HCT116 (cell line): ENCODE data around the gene NSUN7. TPM values are rescaled to one million over a fixed set of nuclear protein-coding genes. Genes with fewer than 3 reads are reported as not detected.

Source experiments
- ATAC-seq: fragments of 200-7000 bp; cut with Tn5 transposase; 2 replicates; pipeline ENCODE4 v1.9.1; 2020; ENCODE audit warnings: mild to moderate bottlenecking, moderate library complexity
- BruUV-seq: library from RNA; stranded (reverse); fragments of 400-500 nt; replicated peaks from 2 replicates; lab custom pipeline; 2021; lab: Mats Ljungman, UMichigan
- CTCF ChIA-PET: fragments of 300-600 bp; sonication (Branson Sonifier 250); formaldehyde crosslinking; loops from one replicate; lab custom pipeline; 2021; ENCODE audit warnings: antibody characterized with exemption; lab: Charles Lee
- POLR2A ChIA-PET: fragments of 300-600, 350-600 bp; sonication (Branson Sonifier 250); formaldehyde crosslinking; loops from one replicate; lab custom pipeline; 2021; ENCODE audit warnings: antibody characterized with exemption; lab: Charles Lee
- RAD21 ChIA-PET, 2 experiments: fragments of 300-600 bp; sonication (Branson Sonifier 250); formaldehyde crosslinking; loops; one replicate each; lab custom pipeline; 2023; ENCODE audit warnings: low total read pairs in 2 of 2; ENCODE audit not compliant: uncharacterized antibody in 2 of 2, unreplicated experiment in 2 of 2, low non-redundant PET in 1 of 2; lab: Charles Lee
- DNase-seq: peaks from one replicate; pipeline ENCODE4 v3.0.0-alpha.2; 2010; ENCODE audit warnings: low read depth, low spot score
- H2AFZ ChIP-seq: fragments of 200-600 bp; shearing (Covaris generic), sonication (generic); 2 replicates; pipeline ENCODE4 v1.6.1; 2017; ENCODE audit warnings: low read depth, mixed run types, mixed read lengths, antibody characterized with exemption, low read length; ENCODE audit not compliant: poor library complexity, severe bottlenecking
- H3K27ac ChIP-seq: 2 replicates; pipeline ENCODE4 v1.5.1; 2012; ENCODE audit warnings: low read depth, low read length
- H3K27me3 ChIP-seq: fragments of 200-600 bp; sonication (generic); 2 replicates; pipeline ENCODE4 v1.6.1; 2016; ENCODE audit warnings: mixed run types, low read length, mixed read lengths; ENCODE audit not compliant: insufficient read depth
- H3K36me3 ChIP-seq, 2 experiments: fragments of 200-500 bp in 1 of 2; fragments of 200-600 bp in 1 of 2; sonication (Bioruptor generic) in 1 of 2; sonication (generic) in 1 of 2; 2 replicates each; pipeline versions ENCODE4 v1.5.1 to v1.6.1; 2014 to 2016; ENCODE audit warnings: low read length in 2 of 2, inconsistent platforms in 1 of 2, mixed read lengths in 1 of 2, mixed run types in 1 of 2; ENCODE audit not compliant: insufficient read depth in 2 of 2, control insufficient read depth in 1 of 2
- H3K4me1 ChIP-seq, 2 experiments: fragments of 200-600 bp in 1 of 2; sonication (generic) in 1 of 2; 2 replicates each; pipeline versions ENCODE4 v1.5.1 to v1.6.1; 2012 to 2017; ENCODE audit warnings: low read length in 2 of 2, inconsistent platforms in 1 of 2, mild to moderate bottlenecking in 1 of 2, mixed read lengths in 1 of 2, mixed run types in 1 of 2, moderate library complexity in 1 of 2; ENCODE audit not compliant: insufficient read depth in 2 of 2, control insufficient read depth in 1 of 2
- H3K4me2 ChIP-seq: fragments of 200-600 bp; sonication (generic); 2 replicates; pipeline ENCODE4 v1.6.1; 2017; ENCODE audit warnings: mixed run types, low read length, mixed read lengths
- H3K4me3 ChIP-seq, 2 experiments: fragments of 200-600 bp in 1 of 2; sonication (generic) in 1 of 2; replicated peaks in 1 of 2; 2 replicates each; pipeline ENCODE4 v1.5.1; 2011 to 2016; ENCODE audit warnings: low read length in 2 of 2, control low read depth in 1 of 2, low read depth in 1 of 2, mild to moderate bottlenecking in 1 of 2, mixed read lengths in 1 of 2, mixed run types in 1 of 2
- H3K79me2 ChIP-seq: fragments of 200-600 bp; sonication (generic); 2 replicates; pipeline ENCODE4 v1.6.1; 2017; ENCODE audit warnings: mild to moderate bottlenecking, mixed run types, low read length, moderate library complexity, mixed read lengths; ENCODE audit not compliant: insufficient read depth
- H3K9ac ChIP-seq: fragments of 200-600 bp; sonication (generic); 2 replicates; pipeline ENCODE4 v1.6.1; 2016; ENCODE audit warnings: low read length, mixed read lengths
- H3K9me2 ChIP-seq: fragments of 200-600 bp; sonication (generic), shearing (Covaris generic); 2 replicates; pipeline ENCODE4 v1.6.1; 2017; ENCODE audit warnings: mixed run types, mild to moderate bottlenecking, moderate library complexity; ENCODE audit not compliant: insufficient read depth
- H3K9me3 ChIP-seq, 2 experiments: fragments of 200-500 bp in 1 of 2; fragments of 200-600 bp in 1 of 2; sonication (Bioruptor generic) in 1 of 2; sonication (generic) in 1 of 2; 2 replicates each; pipeline ENCODE4 v1.6.1; 2014 to 2017; ENCODE audit warnings: low read length in 2 of 2, mixed read lengths in 2 of 2, inconsistent platforms in 1 of 2, low read depth in 1 of 2, mild to moderate bottlenecking in 1 of 2, mixed run types in 1 of 2, moderate library complexity in 1 of 2; ENCODE audit not compliant: control insufficient read depth in 1 of 2, insufficient read depth in 1 of 2
- H4K20me1 ChIP-seq: fragments of 200-600 bp; sonication (generic), shearing (Covaris generic); 2 replicates; pipeline ENCODE4 v1.6.1; 2017; ENCODE audit warnings: mixed run types, mild to moderate bottlenecking, moderate library complexity; ENCODE audit not compliant: insufficient read depth
- CEBPB ChIP-seq: IDR thresholded peaks from 2 replicates; pipeline ENCODE4 v1.6.1; 2012; ENCODE audit warnings: low read depth
- ELF1 ChIP-seq: IDR thresholded peaks from 2 replicates; pipeline ENCODE4 v1.6.1; 2012; ENCODE audit warnings: low read depth, borderline replicate concordance
- EZH2phosphoT487 ChIP-seq: fragments of 200-600 bp; IDR thresholded peaks from 2 replicates; pipeline ENCODE4 v1.6.1; 2018; ENCODE audit warnings: antibody characterized with exemption, borderline replicate concordance
- POLR2A ChIP-seq: IDR thresholded peaks from 2 replicates; pipeline ENCODE4 v1.7.0; 2011; ENCODE audit warnings: borderline replicate concordance; ENCODE audit not compliant: insufficient read depth, insufficient read length; ENCODE audit errors: extremely low read depth
- POLR2AphosphoS5 ChIP-seq: IDR thresholded peaks from 2 replicates; pipeline ENCODE4 v1.6.1; 2011; ENCODE audit warnings: mild to moderate bottlenecking, low read depth, low read length, moderate library complexity
- RAD21 ChIP-seq: IDR thresholded peaks from 2 replicates; pipeline ENCODE4 v1.6.1; 2012; ENCODE audit warnings: low read depth, mild to moderate bottlenecking
- REST ChIP-seq: IDR thresholded peaks from 2 replicates; pipeline ENCODE4 v1.6.1; 2012; ENCODE audit warnings: low read depth
- SIN3A ChIP-seq: IDR thresholded peaks from 2 replicates; pipeline ENCODE4 v1.6.1; 2012; ENCODE audit warnings: low read depth
- SP1 ChIP-seq: IDR thresholded peaks from 2 replicates; pipeline ENCODE4 v1.6.1; 2012; ENCODE audit warnings: low read depth
- TCF7L2 ChIP-seq: IDR thresholded peaks from 2 replicates; pipeline ENCODE4 v1.7.0; 2011; ENCODE audit warnings: borderline replicate concordance, inconsistent platforms; ENCODE audit not compliant: insufficient read depth, insufficient read length; ENCODE audit errors: extremely low read depth
- YY1 ChIP-seq: IDR thresholded peaks from 2 replicates; pipeline ENCODE4 v1.6.1; 2011; ENCODE audit warnings: low read length, low read depth, moderate library complexity, mild to moderate bottlenecking; ENCODE audit not compliant: insufficient replicate concordance; ENCODE audit errors: extremely low read depth
- ZBTB33 ChIP-seq: IDR thresholded peaks from 2 replicates; pipeline ENCODE4 v1.6.1; 2011; ENCODE audit warnings: mild to moderate bottlenecking, low read length, moderate library complexity; ENCODE audit not compliant: insufficient replicate concordance; ENCODE audit errors: extremely low read depth
- intact Hi-C: fragments of 100-400 bp; cut with micrococcal nuclease; formaldehyde crosslinking; loops from 2 replicates; pipeline ENCODE4 v1.10.0; 2022
- total RNA-seq: library from RNA; stranded (reverse); gene quantifications from one replicate; pipeline ENCODE4 v1.2.1, GENCODE V29; 2021; ENCODE audit not compliant: unreplicated experiment

The NSUN7 gene
- total RNA-seq, 1 experiment from 2014 or later = 0.07 TPM

- ChIA-PET RAD21 (no interaction called here), CTCF (no interaction called here), POLR2A (interaction anchor here (0.6 kb wide), 1 partner anchor 795 kb away, joined by 3 read pairs; no protein-coding TSS in a partner anchor)
- BruUV-seq = no TSS peak
- ATAC-seq (no peak), DNase-seq (no peak)
- H4K20me1 ChIP-seq = no peaks in the 10 kb centered on the region
- no peaks in the 10 kb centered on the region for H3K27me3 ChIP-seq
- no peaks in the 10 kb centered on the region for H3K79me2 ChIP-seq
- peaks cover 7 to 13% of the 10 kb centered on the region in 2 experiments; a peak in 2 of 4 replicates for H3K36me3 ChIP-seq
- H3K9ac ChIP-seq = no peak overlapping the region
- no peaks in the 10 kb centered on the region for H3K9me3 ChIP-seq
- intact Hi-C loops = no loop called here
- H3K9me2 ChIP-seq = no peaks in the 10 kb centered on the region
- no peak overlapping the region for H3K4me2 ChIP-seq
- TF ChIP-seq ZBTB33 (no peak), SP1 (no peak), REST (no peak), EZH2phosphoT487 (no peak), RAD21 (no peak), CEBPB (no peak), SIN3A (no peak), POLR2AphosphoS5 (no peak), YY1 (no peak), ELF1 (no peak), POLR2A (no peak), TCF7L2 (no peak)
- H3K27ac ChIP-seq = no peak overlapping the region
- H3K4me3 ChIP-seq = no peak overlapping the region
- no peak overlapping the region for H2AFZ ChIP-seq
- no peaks in the 10 kb centered on the region for H3K4me1 ChIP-seq
Measured at GRCh38 chr4:40822420-40823166, 72.8 kb downstream of the NSUN7 start.
